ENCODE data around the gene GRIA1.

Gene GRIA1

GRCh38 chr5:153780876-153781705, 290.6 kb downstream of the GRIA1 start:
- no peak for DNase-seq (ENCODE audit: low read depth in 3 of 3)

DNA sequence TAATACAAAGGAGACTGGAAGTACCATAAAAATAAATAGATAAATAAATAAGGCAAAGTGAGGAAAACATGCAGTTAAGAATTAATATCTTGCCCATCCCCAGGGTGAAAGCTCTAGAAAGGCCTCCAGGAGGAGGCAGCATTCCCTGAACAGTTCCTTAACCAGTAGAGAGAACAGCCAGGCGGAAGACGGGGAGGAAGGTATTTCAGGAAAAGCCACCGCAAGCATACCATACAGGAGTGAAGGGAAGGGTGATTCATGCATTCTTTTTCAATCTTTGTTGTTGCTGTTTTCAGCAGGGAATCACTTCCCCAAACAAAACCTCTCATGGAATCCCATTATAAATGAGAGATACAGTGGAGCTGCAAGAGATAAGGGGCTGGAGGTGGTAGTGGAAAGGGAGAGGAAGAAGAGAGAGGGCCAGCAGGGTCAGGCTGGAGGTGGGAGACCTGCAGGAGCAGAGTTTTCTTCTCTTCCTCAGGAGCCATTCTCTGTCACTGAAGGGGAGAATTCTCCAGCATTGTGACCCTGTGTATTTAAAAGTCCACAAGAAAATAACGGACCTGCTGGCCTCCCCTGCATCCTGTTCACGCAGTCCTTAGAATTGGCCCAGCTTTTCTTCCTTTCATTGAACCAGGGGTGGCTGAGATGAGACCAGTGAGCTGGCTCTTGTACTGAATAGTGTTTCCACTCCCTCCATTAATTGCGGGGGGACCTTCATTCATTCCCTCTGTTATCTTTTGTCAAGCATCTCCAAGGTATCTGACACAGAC, 292.3 kb downstream of the GRIA1 start:
- DNase-seq (ENCODE audit: low read depth in 3 of 3), result no peak

DNA sequence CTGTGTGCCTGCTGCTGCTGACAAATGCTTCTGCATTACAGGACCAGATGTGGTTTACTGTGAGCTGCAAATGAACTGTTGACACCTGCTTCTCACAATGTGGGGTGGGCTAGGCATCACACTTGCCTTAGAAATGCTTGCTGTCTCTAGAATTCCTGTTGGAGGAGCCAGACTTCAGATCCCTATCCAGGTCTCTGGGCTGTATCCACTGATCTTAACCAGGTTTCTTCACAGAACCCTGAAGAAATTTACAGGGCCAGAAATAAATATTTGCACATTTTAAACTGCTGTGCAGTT, 292.8 kb downstream of the GRIA1 start:
- no peak for DNase-seq (ENCODE audit: low read depth in 3 of 3)

DNA sequence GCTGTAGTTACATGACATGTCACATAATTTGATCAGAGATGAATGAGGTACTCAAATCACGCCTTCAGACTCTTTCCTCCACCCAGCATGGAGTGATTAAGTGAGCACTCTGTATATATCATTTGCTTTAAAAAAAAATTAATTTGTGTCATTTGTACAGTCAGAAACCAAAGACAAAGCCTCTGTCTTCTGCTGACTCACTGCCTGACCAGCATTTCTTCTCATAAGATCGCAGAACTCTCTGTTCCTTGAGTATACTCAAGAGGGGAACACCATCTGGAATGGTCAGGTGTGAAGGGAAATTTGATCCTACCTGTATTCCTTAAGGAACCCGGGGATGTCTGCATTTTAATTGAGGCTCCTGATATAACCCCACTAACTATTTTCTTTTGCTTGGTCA, 293.8 kb downstream of the GRIA1 start:
- DNase-seq (ENCODE audit: low read depth in 3 of 3), result no peak

- no peak for DNase-seq (ENCODE audit: low read depth in 3 of 3)
Measured at GRCh38 chr5:153791339-153791738, 300.9 kb downstream of the GRIA1 start.

GRCh38 chr5:153792305-153792704, 301.8 kb downstream of the GRIA1 start:
- DNase-seq (ENCODE audit: low read depth in 3 of 3), result no peak

- no peak for DNase-seq (ENCODE audit: low read depth in 3 of 3)
Measured at GRCh38 chr5:153793699-153794098, 303.2 kb downstream of the GRIA1 start.

DNA sequence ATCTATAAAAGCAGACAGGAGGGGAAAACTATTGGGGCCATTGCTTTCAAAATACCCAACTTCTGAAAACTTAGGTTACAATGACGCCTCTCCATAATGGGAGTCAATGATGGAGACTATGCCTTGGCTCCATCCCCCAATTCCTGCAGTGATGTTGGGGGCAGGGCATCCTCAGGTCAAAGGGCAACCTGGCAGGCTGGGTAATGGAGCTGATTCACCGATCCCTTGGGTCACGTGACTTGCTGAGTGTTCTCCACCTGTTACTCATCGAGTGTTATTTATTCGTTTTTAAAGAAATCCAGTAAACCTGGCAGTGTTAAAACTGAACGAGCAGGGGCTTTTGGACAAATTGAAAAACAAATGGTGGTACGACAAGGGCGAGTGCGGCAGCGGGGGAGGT, 303.9 kb downstream of the GRIA1 start:
- no peak for DNase-seq (ENCODE audit: low read depth in 3 of 3)

- DNase-seq (ENCODE audit: low read depth in 3 of 3), result no peak
Measured at GRCh38 chr5:153796527-153796926, 306.1 kb downstream of the GRIA1 start.

- DNase-seq (ENCODE audit: low read depth in 3 of 3), result no peak
Measured at GRCh38 chr5:153797484-153797883, 307.0 kb downstream of the GRIA1 start.

- DNase-seq (ENCODE audit: low read depth in 3 of 3), result no peak
Measured at GRCh38 chr5:153798830-153799229, 308.4 kb downstream of the GRIA1 start.

GRCh38 chr5:153799466-153799865, 309.0 kb downstream of the GRIA1 start:
- DNase-seq (ENCODE audit: low read depth in 3 of 3), result no peak

DNA sequence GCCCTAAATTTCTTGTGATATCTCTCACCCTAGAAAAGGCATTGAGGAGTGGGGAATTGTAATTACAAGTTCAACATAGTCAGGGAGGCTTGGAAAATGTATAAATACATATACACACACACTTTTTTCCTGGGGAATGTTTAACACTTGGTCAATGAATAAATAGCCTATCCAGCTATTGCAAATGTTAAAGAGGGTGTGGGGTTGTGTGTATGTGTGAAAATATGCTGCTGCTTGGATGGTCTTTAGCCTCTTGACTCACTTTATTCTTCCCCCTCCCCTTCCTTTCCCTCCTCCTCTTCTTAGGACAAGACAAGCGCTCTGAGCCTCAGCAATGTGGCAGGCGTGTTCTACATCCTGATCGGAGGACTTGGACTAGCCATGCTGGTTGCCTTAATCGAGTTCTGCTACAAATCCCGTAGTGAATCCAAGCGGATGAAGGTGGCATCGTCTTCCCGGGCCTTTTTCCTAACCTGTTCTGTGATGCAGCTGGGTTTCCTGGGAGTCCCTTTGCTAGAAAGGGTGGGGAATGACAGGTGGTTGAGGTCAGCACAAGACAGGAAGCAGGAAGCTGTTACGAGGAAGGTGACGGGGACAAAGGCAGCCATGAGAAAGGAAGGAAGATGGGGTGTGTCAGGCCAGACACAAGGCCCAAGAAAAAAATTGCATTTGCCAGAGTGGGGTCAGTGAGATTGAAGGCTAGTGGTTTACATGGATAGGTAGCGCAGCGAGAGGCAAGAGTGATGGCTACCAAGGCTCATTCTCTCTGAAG, 311.8 kb downstream of the GRIA1 start:
- no peak for DNase-seq (ENCODE audit: low read depth in 3 of 3)

DNA sequence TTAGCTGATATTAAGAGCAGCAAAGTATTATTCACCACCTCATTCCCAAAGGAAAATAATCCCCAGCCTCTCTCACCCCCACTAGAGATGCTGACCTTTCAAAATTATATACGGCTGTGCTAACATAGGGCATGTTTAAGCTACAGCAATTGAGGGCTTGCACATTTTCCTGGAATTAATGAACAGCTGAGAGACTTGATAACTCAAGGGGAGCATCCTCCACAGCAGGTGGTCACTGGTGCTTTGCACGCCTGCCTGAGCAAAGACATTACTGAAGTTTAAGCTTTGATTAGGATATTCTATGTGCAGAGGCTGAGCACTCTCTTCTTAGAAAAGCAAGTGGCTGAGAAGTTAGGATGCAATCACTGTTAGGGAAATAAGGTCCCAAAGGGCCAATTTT, 317.3 kb downstream of the GRIA1 start:
- DNase-seq (ENCODE audit: low read depth in 3 of 3), result no peak

DNA sequence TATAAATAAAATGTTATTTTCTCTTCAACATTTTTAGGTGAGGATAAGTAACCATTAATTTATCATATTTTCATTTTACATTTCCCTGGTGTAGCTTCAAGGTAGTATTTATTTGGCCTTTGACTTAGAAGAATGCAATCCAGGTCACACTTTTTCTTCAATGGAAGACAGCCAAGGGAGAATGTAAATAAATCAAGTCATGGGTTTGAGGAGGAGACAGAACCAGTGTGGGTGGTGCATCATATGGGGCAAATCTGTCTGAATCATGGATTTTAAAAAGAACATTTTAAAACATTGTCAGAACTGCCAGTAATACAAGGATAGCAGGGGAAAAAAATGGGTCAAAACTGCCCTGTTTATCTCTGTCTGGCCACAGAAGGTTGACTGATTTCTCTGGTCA, 318.7 kb downstream of the GRIA1 start:
- DNase-seq (ENCODE audit: low read depth in 3 of 3), result no peak

DNA sequence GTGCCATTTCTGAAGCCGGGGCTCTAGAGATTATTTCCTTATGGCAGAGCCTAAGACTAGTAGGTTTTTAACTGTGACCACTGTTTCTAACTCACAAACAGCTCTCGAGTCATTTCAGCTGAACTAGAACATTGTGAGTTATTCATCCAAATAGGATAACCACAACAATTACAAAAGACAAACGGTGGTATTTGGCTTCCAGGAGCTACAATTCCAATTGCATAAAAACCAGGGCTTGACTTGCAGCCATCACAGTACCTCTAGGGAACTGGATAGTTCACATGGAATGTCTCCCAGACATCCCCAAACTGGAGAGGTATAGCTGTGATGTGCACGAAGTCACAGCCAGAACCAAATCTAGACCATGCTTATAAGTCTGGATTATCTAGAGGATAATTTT, 323.4 kb downstream of the GRIA1 start:
- no peak for DNase-seq (ENCODE audit: low read depth in 3 of 3)

DNA sequence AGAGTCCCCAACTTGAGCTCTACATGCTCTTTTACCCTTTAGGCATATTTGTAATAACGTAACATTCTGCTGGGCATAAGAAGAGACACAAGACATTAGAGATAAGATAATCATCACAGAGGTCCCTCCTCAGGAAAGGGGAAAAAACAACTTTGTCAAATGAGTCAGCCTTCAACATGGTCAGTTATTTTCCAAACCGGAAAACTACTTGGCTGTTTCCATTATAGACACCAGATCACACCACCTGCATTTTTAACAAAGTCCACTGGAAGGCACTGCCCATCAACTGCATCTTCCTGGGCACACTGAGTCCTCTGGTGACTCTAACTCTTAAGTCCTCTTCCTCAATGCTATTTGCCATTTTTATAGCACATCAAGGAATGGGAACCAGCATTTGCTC, 326.4 kb downstream of the GRIA1 start:
- DNase-seq (ENCODE audit: low read depth in 3 of 3), result no peak

DNA sequence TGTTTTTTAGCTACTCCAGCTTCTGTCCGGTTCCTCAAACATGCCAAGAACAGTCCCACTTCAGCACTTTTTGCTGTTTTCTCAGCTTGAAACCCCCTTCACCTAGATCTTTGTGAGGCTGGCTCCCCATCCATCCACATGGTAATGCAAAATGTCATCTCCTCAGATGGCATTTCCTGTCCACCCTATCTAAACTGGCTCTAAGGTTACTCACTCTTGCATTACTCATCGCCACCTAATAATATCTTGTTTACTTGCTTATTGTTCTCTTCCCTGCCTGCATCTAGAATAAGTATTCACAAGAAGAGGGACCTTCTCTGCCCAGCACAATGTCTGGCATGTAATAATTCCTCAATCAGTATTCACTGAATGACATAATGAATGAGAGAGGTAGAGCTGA, 328.2 kb downstream of the GRIA1 start:
- no peak for DNase-seq (ENCODE audit: low read depth in 3 of 3)

DNA sequence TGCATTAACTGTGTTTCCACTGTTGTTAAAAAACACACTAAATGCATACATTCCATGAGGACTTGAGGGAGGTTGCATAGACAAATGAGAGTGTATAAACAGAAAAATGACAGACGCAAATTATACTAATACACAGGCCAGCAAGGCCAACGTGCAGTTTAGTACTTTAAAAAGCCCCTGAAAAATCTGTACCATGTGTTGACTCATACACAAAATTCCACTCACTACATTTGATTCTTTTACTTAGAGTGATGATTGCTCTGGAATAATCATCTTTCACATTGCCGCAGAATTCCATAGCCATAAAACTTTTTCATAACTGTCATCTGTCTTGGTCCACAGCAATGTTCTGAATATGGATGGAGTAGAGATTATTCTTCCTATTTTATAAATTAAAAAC, 332.6 kb downstream of the GRIA1 start:
- DNase-seq (ENCODE audit: low read depth in 3 of 3), result no peak

DNA sequence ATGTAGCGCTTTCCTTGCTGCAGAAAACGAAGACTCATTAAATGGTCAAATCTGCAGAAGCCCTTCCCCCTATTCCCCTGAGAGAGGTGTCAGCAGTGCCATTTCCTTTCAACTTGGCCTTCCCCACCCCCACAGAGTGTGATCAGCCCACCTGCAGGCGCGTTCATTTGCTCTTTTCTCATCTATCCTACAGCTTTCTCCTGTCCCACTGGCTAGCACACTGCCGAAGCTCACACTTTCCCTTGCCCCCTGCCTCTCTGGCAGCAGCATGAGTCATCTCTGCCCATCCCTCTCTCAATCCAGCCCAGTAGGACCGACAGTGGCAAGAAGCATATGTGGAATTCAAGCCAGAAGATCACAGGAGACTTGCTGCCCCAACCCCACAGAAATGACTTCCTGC, 334.4 kb downstream of the GRIA1 start:
- DNase-seq (ENCODE audit: low read depth in 3 of 3), result no peak

DNA sequence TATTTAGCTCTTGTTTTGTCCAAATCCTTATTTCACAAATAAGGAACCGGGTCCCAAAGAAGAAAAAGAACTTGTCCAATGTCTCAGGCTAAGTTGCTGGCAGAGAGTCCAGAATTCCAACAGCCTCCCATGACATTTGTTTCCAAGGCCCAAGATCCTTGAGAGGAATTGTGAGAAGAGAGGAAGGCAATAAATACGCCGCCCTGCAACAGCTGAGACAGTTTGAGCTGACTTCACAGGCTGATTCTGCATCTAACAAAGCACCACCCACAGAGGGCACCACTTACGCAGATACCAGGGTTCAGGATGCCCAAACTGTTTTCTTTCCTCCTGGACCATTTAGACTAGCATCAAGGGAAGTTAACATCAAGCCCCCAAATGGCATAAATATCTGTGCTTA, 336.9 kb downstream of the GRIA1 start:
- DNase-seq (ENCODE audit: low read depth in 3 of 3), result no peak

- DNase-seq (ENCODE audit: low read depth in 3 of 3), result no peak
Measured at GRCh38 chr5:153829510-153830065, 339.1 kb downstream of the GRIA1 start.
